ENCODE data around the gene CCDC88A.
"Not testable (repeated sequence)": the region's sequence is repeated elsewhere in the genome, so short reads cannot be mapped to it uniquely, and the experiment has no call there.

Gene CCDC88A

DNA sequence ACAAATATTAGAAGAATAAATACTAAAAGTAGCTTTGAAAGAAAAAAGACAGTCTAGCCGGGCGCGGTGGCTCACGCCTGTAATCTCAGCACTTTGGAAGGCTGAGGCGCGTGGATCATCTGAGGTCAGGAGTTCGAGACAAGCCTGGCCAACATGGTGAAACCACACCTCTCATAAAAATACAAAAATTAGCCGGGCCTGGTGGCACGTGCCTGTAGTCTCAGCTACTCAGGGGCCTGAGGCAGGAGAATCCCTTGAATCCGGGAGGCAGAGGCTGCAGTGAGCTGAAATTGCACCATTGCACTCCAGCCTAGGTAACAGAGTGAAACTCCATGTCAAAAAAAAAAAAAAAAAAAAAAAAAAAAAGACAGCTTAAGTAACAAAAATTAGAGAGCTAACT lies 34.1 kb downstream of the CCDC88A start:
- DNase-seq (ENCODE audit: low read depth in 2 of 2) = not testable (repeated sequence)

DNA sequence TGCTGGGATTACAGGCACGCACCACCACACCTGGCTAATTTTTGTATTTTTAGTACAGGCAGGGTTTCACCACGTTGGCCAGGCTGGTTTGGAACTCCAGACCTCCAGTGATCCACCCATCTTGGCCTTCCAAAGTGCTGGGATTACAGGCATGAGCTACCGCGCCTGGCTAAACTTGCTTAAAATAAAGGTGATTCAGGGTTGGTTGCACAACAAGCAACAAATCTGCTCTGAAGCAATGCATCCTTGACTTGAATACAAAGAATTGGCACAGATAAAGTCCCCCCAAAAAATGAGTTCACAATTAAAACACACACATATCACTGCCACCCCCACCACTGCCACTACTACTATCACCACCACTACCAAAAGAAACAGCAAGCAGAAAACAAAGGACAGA lies 34.9 kb downstream of the CCDC88A start:
- no peak for DNase-seq (ENCODE audit: low read depth in 2 of 2)

DNA sequence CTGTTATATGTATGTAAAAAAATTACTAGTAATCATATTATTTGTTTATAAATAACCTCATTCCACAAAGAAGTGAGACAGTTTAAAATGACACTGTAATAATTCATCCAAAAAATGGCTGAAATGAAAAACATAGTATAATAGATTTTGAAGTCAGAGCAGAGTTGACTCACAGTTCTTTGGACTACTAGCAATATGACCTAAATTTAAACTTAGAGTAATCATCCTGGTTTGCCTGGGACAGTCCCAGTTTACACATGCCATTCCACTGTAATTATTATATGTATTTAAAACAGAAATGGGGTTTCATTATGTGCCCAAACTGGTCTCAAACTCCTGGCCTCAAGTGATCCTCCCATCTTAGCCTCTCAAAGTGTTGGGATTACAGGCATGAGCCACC lies 48.3 kb downstream of the CCDC88A start:
- DNase-seq (ENCODE audit: low read depth in 2 of 2) = no peak

DNA sequence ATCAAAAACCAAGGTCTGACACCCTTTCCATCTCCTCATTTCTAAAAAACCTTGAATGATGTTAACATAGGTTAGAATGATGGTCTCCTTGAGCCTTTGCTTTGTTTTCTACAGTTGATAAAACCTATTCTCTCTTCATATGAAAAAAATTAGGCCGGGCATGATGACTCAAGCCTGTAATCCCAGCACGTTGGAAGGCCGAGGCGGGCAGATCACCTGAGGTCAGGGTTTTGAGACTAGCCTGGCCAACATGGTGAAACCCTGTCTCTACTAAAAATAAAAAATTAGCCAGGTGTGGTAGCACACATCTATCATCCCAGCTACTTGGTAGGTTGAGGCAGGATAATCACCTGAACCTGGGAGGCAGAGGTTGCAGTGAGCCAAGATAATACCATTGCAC lies 49.4 kb downstream of the CCDC88A start:
- DNase-seq (ENCODE audit: low read depth in 2 of 2) = no peak

DNA sequence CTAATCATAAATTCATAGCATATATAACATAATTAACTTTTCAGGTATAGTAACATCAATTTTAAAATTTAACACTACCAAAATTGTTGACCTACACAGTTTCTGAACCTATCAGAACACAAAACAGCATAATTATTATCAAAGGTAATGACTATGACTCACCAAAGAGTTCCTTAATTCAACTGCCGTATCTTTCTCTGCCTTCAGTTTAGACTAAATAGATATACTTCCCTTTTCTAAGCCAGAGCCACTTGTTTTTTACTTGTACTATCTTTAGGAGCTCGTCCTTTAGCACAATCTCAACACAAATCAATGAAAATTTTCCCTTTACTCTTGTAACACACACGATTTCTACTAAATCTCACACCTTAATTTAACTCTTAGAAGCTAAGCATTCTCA lies 54.4 kb downstream of the CCDC88A start:
- no peak for DNase-seq (ENCODE audit: low read depth in 2 of 2)

DNA sequence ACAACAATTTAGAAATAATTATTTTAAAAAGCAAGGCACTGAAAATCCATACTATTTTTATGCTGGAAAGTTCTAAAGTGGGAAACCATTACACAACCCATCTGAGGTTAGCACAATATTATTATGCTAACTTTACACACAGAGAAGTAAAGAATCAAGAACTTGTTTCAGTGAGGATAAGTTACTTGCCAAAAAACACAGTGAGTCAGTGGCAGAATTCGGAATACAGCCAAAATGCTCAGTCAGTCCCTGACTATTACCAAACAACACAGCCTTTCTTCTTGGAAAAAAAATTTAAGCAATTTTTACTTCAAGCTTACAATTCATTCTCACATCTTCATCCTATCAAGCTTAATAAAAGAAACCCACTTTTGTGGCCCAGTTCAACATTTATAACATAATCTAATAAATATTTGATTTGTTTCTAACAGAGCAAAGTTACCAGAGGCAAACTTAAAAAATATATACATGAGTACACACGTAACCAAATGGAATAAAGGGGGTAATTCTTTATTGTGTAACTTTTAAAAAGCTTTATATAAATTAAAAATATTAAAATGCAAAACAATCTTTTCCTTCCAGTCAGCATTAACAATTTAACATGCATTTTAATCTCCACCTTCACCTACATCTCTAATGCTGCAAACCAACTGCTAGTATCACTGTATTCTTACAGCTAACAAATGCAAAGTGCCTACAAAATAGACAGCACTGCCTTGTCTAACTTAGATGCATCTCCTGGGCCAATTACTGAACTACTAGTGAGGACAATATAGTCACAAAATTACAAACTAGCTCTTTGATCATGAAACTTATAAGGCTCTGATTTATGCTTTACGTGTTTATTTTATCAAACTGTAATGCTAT lies 55.2 kb downstream of the CCDC88A start:
- no peak for DNase-seq (ENCODE audit: low read depth in 2 of 2)

DNA sequence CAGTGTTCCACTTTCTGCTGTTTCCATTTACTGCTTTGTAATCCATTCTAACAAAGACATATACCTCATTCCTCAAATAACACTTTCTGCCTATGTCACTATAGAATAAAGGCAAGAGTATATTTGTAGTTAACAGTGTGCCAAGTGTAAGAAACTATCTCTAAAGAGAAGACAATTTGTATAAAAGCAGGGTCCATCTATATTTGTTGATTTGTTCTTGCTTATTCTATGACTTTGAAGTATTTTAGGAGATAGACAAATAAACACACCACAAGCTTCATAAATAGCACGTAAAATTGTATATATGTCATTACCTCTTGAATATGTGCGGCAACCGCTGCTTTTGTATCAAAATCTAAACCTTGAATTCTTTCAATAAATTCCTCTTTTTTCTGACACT lies 56.0 kb downstream of the CCDC88A start:
- no peak for DNase-seq (ENCODE audit: low read depth in 2 of 2)

DNA sequence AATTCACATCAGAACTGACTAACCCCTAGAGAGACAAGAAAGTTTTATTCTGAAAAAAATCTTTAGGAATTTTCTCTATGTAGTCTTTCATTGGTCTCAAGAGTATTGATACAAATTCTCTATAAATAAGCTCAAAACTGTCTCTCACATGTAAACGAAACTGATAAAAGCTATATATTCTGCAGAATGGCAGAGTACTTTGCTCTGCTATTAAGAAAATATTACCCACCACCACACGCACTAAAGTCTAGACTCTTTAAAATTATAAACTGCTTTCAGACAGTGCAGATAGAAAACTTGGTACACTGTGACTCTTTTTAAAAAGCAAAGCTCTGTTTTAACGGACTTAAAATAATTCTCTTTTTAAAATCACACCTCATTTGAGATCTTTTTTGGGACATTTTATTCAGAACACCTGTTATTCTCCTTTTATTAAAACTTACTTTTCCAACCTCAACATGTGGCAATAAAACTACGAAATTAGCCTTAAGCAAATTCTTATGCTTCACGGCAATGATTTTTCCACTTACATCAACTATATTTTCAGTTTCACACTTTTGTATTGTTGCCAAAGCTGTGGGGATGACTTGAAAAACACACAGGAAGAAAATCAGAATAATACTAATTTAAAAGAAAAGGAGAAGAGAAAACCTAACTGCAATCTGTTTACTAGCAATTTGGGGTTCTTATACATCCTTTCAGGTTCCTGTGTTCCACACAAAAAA lies 58.0 kb downstream of the CCDC88A start:
- no peak for DNase-seq (ENCODE audit: low read depth in 2 of 2)

DNA sequence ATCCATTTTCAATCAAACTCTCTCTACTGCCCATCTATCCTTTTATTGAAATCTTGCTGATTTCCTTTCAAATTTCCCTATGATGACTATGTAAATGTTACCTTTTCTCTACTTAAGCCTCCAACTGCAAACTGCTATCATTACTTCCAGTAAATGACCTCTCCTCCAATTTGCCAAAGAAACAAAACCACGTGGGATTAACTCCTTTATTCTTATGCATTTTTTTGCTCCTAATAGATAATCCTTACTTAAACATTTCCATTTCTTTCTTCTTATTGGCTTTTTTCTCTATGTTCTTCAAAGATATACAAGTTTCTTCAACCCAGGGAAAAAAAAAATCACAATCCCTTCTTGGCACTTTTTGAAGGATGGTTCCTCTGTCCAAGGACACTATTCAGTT lies 61.2 kb downstream of the CCDC88A start:
- no peak for DNase-seq (ENCODE audit: low read depth in 2 of 2)

DNA sequence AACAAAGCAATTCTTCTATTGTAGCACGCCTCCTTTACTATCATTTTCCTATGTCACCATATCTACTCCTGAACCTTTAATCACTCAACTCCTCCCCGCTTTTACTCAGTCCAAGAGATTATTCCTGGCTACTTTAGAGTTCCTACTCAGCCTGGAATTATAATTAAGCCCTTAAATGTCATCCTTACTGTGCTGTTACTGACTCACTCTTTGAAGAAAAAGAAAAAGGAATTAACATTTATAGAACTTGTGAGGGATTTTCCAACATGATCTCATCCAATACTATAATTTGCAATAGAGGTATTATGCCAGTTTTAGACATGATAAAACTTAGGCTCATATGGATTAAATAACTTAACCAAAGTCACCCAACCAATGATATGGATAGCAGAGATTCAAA lies 61.7 kb downstream of the CCDC88A start:
- DNase-seq (ENCODE audit: low read depth in 2 of 2) = no peak

DNA sequence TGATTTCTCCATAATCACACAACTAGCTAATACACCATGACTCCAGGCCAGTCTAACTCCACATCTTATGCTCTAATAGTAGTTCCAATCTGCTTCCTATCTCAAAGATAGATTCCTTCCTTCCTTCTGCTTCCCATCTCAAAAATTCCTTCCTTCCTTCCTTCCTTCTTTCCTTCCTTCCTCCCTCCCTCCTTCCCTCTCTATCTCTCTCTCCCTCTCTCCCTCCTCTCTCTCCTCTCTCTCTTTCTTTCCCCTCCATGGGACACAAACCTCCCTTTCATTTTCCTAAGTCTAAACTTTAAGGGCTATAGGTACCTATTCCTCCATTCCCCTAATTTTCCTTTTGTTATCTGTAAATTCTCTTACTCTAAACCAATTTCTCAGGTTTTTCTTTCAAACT lies 62.5 kb downstream of the CCDC88A start:
- no peak for DNase-seq (ENCODE audit: low read depth in 2 of 2)

DNA sequence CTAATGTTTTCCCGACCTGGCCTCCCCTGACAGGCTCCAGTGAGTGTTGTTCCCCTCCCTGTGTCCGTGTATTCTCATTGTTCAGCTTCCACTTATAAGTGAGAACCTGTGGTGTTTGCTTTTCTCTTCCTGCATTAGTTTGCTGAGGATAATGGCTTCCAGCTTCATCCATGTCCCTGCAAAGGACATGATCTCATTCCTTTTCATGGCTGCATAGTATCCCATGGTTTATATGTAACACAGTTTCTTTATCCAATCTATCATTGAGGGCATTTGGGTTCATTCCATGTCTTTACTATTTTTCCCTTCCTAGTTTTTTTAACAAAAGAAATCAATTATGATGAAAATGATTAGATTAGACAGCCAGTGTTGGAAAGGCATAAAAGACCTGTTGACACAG lies 63.5 kb downstream of the CCDC88A start:
- not testable (repeated sequence) for DNase-seq (ENCODE audit: low read depth in 2 of 2)

DNA sequence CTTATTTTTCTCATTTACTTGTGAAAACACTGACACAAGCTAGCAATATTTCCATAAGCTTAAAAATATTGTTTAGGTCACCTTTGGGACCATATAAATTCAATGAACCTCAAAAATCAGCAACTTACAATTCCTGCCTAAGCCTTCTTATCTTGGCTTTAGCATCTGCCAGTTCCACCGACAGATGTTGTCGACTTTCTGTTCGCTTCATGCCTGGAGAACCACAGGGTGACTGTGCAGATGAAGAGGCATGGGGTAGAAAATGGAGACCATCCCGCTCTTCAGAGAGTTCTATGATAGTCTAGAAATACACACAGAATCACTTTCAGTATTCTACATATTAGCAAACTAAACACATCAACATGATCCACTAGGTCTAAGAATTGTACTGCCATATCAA lies 64.2 kb downstream of the CCDC88A start:
- DNase-seq (ENCODE audit: low read depth in 2 of 2) = no peak

DNA sequence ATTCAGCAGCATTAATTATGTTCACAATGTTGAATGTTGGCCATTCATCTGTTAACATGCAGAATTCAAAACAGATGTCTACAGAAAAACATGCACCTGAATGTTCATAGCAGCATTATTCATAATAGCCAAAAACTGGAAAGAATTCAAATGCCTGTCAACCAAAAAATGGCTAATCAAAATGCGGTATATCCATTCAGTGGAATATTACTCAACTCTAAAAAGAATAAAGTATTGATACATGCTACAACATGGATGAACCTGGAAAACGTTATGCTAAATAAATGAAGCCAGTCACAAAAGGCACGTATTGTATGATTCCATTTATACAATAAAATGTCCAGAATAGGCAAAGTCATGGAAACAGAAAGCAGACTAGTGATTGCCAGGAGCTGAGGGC lies 68.0 kb downstream of the CCDC88A start:
- DNase-seq (ENCODE audit: low read depth in 2 of 2) = no peak

DNA sequence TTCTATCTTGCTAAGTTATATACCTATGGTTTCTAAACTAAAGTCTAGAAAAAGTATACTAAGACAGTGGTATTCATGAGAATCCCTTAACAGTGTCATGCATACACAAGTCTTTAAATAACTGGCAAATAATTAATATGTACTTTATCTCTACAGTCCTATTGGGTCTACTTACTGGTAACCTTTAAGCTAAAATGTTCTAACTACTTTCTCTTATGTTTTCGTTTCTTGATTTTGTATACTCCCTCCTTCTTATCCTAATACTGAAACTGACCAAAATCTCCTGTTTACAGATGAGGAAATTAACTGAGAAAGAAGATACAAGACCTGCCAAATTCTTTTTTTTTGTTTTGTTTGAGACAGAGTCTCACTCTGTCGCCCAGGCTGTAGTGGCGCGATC lies 74.6 kb downstream of the CCDC88A start:
- DNase-seq (ENCODE audit: low read depth in 2 of 2) = no peak

DNA sequence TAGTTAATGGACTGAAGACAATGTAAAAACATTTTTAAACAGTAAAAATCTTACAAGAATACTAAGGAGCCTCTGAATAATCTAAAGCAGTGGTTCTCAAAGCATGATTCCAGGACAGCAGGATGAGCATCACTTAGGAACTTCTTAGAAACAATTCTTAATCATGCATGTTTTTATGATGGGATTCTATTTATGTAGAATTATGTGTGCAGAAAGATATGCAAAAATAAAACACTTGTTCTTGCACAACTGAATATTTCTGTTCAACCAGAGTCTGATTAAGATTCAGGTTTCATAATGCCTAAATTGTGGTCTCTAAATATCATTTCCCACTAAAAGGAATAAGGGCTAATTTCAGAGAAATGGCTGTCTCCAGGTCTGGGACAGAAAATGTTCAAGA lies 81.4 kb downstream of the CCDC88A start:
- DNase-seq (ENCODE audit: low read depth in 2 of 2) = no peak

DNA sequence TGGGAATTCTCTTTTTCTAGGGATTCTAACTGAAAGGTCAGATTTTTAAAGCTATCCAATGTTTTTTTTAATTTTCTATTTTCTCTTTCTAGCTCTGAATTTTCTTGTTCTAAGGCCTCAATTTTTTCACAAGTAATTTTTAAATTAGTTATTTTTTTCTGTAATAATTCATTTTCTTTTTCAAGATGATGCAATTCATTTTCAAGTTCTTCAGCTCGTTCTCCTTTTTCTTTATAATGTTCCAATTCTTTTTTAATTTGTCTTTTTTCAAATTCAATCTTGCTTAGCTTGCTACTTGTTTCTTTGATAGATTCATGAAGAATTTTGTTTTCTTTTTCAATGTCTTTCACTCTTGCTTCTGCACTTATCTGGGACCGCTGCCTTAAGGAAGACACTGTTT lies 84.9 kb downstream of the CCDC88A start:
- DNase-seq (ENCODE audit: low read depth in 2 of 2) = no peak

DNA sequence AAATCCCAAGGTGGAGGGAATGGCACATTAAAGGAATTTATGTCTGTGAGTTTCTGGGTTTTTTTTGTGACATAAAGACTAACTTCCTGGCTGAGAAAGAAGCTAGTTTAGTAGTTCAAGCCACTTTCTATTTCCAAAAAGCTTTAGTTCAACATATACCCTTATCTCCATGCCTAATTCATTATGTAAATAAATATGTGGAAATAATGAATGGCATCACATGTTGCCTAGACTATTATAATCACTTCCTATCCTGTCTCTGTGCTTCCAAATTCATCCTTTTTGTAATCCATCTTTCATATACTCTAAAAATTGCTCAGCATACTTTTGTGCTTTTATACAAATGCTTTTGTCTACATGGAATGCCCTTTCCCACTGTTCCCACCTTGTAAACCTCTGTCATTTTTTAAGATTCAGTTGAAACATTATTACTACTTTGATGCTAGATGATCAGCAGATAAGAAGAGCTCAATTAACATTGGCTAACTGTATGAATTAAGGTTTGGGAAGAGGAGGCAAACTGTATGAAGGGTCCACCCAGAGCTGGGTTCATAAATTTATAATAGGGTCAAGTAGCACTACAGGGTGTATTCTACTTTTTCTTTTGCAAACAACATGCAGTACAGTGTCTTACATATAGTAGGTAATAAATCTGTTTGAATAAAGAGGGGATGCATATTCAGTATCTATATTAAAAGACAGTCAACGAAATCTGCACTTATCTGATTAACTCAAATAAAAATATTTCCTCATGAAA lies 88.9 kb downstream of the CCDC88A start:
- DNase-seq (ENCODE audit: low read depth in 2 of 2) = no peak

DNA sequence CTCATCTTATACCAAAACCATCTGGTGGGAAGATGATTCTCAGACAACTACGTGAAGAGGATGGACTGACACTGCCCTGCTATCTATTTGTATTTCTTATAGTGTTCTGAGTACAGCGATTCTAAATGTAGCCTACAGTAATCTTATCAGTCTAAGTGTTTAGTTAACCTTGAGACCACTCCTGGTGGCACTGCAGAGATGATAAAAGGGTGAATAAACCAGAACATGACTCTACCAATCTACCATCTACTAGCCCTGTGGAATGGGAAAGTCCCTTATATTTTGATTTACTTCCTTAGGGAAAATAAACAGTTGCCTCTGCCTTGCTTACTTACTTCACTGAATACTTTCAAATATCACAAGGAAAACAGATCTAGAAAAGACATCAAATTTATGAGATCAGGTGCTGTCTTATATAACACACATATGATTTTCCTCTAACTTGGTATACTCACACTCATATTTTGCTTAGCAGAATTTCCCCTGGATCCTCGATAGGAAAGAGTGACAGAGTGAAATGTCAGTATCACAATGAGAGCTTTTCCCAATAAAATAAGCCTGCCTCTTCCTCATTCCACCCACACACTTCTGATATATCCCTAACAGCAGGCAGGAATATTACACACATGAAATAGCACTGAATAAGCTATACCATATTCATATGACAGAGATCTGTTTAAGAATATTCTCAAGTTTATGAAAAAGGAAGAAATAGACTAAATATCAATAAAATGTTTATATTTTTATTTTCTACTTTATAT lies 92.0 kb downstream of the CCDC88A start:
- no peak for DNase-seq (ENCODE audit: low read depth in 2 of 2)

DNA sequence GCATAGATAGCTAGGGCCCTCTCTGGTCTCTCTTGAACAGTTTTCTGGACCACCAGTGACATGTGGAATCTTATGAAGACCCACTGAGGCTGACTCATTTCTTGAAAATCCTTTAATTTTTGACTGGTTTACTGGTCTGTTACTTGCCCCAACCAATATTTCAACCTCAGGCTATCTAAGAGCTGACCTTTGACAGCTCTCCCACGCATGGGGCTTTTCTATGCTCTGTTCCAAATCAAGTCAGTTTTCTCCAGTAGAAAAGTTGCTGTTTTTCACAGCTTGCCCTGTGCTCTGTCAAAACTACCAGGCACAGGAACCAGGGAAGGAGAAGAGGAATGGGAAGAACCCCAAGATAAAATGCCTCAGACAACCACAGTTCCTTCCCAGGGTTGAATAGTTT lies 104.7 kb downstream of the CCDC88A start:
- DNase-seq (ENCODE audit: low read depth in 2 of 2) = no peak

DNA sequence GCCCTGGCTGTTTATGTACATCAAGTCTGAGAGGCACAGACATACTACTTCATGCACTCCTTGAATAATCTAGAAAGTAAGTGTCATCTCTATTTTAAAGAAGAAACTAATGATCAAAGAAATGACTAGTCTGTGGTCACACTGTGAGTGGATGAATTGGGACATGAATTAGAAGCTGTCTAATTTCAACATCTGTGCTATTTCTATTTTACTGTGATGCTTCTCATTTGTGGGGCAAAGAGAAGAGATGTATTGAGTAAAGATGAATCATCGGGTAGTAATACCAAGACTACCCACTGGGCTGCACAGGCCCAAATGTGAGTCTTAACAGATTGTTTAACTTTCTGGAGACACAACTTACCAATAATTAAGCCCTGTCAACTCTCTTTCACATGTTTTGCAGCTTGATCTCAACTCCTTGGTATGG lies 108.2 kb downstream of the CCDC88A start:
- no peak for DNase-seq (ENCODE audit: low read depth in 2 of 2)

DNA sequence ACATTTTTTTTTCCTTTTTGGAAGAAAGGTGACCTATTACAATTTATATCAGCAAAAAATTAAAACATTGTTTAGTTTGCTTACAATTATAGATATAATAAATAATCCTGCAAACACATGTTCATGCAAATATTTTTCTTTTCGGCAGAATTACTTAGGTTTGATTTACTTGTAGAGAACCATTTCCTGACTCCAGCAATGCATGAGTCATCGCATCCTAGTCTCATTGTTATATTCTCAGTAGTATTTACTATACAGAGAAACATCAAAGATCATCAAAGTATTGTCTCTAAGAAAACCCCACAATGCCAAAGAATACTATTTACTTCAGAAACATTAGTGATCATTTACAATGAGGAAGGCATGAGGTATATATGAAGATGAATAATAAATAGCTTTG lies 110.2 kb downstream of the CCDC88A start:
- DNase-seq (ENCODE audit: low read depth in 2 of 2) = no peak

Data from stimulated activated CD8-positive, alpha-beta memory T cell treated with anti-CD3 and anti-CD28 coated beads, Interleukin-7, amount 100 ng/mL, for 4 hours (primary cell).